COR-L47 (cell line): Measurements from ENCODE around the gene ATF1.
"Not testable (repeated sequence)": the region's sequence is repeated elsewhere in the genome, so short reads cannot be mapped to it uniquely, and the experiment has no call there.

ENCODE experiments used
- DNase-seq: peaks from one replicate; lab custom pipeline; 2025; lab: John Stamatoyannopoulos, UW

The ATF1 gene

DNA sequence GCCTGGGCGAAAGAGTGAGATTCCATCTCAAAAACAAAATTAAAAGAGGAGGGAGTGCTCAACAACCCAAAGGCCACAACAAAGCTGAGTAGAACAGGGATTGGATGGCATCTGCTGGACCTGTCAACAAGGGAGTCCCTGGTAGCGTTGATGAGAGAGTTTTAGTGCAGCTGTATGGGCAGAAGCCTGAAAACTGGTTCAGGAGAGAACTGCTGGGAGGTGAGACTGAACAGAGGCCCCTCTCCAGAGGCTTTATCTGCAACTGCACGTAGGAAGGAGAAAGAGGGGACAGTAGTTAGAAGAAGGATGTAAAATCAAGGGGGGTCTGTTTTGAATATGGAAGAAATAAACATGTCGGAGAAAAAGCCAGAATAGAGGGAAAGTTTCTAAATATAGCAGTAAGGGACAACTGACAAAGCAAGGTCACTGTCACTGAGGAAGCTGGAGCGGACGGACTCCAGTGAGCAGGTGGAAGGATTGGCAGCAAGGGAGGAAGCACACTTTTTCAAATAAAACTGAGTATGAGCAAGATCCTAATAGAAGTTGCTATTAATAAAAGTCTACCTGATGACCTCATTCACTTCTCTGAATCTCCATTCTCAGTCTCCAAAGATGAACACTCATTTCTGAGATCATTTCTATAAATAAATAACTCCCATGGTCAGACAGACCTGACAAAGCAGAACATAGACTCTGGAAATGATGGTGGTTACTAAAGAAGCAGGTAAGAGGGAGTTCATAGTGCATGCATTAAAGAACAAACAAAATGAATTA is 11.8 kb upstream of the ATF1 start:
- no peak for DNase-seq

- no peak for DNase-seq
Observed at GRCh38 chr12:50753232-50753769, 10.6 kb upstream of the ATF1 start.

DNA sequence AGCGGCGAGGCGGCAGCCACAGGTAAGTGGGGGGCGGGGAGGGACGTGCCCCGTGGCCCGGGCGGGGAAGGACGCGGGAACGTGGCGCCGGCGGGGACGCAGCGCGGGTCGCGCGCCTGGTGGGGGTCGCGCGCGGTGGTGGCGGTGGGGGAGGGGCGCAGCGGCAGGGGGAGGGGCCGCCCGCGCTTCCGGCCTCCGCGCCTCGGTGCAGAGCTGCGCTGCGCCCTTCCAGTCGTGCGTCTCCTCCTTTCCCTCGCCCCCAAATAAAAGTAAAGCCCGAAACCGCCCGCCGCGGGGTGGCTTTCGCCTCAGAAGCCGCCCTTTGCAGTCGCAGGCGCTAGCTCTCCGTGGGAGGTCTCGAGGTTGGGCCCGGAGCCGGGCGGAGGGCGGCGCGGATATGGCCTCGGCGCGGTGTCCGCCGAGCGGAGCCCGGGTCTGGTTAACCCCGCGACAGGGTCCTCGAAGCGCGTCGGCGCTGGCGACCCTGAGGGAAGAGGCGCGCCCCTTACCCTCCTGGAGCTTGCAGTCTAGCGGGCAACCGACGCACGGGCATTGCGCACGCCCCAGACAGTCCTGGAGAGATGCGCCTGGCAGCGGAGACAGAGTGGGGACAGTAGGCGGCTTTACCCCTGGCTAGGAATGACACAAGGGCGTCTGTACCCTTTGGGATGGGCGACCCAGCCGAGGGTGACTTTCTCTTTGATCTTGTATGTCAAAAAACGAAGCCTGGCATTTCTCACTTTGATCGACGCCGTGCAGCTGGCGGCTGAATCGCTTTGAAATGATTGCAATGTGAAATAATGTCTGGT is 589 bp downstream of the ATF1 start:
- peak; percentile 66 for DNase-seq

- DNase-seq, result peak; percentile 28
Observed at GRCh38 chr12:50765095-50765911, 1.4 kb downstream of the ATF1 start.

GRCh38 chr12:50768391-50768790 is 4.5 kb downstream of the ATF1 start:
- no peak for DNase-seq

GRCh38 chr12:50768813-50769212 is 4.9 kb downstream of the ATF1 start:
- DNase-seq, result not testable (repeated sequence)

- no peak for DNase-seq
Observed at GRCh38 chr12:50771409-50771808, 7.5 kb downstream of the ATF1 start.

DNA sequence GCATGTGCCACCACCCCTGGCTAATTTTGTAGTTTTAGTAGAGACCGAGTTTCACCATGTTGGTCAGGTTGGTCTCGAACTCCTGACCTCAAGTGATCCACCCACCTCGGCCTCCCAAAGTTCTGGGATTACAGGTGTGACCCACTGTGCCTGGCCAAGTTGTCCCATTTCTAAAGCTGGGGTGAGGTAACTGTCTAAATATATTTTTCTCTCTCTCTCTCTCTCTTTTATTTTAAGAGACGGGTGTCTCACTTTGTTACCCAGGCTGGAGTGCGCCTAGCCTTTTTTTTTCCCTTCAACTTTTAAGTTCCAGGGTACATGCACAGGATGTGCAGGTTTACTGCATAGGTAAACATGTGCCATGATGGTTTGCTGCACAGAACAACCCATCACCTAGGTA is 8.6 kb downstream of the ATF1 start:
- no peak for DNase-seq

DNA sequence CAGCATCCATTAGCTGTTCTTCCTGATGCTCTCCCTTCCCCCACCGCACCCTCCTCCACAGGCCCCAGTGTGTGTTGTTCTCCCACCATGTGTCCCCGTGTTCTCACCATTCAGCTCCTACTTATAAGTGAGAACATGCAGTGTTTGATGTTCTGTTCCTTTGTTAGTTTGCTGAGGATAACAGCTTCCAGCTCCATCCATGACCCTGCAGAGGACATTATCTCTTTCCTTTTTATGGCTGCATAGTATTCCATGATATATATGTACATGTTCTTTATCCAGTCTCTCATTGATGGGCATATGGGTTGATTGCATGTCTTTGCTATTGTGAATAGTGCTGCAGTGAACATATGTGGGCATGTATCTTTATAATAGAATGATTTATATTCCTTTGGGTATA is 9.0 kb downstream of the ATF1 start:
- DNase-seq, result no peak

- no peak for DNase-seq
Observed at GRCh38 chr12:50775251-50775650, 11.3 kb downstream of the ATF1 start.

- DNase-seq, result no peak
Observed at GRCh38 chr12:50776749-50777728, 13.1 kb downstream of the ATF1 start.

DNA sequence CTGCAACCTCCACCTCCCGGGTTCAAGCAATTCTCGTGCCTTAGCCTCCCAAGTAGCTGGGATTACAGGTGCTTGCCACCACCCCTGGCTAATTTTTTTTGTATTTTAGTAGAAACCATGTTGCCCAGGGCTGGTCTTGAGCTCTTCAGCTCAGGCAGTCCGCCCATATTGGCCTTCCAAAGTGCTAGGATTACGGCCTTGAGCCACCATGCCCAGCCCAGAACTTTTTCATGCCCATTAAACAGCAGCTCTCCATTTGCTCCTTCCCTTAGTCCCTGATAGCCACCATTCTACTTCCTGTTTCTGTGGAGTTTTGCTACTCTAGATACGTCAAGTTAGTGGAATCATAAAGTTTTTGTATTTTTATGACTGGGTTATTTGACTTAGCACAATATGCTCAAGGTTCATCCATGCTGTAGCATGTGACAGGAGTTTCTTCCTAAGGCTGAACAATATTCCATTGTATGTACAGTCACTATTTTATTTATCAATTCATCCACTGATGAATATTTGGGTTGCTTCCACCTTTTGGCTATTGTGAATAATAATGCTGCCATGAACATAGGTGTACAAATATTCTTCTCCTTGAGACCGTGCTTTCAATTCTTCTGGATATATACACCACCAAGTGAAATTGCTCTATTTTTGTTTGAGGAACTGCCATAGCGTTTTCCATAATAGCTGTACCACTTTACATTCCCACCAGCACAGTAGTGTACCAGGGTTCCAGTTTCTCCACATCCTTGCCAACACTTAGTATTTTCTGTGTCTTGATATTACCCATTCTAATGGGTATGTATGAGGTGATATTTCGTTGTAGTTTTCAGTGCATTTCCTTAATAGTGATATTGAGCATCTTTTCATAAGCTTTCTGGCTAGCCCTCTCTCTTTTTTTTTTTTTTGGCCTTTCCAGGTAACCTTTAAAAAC is 15.0 kb downstream of the ATF1 start:
- DNase-seq, result no peak

DNA sequence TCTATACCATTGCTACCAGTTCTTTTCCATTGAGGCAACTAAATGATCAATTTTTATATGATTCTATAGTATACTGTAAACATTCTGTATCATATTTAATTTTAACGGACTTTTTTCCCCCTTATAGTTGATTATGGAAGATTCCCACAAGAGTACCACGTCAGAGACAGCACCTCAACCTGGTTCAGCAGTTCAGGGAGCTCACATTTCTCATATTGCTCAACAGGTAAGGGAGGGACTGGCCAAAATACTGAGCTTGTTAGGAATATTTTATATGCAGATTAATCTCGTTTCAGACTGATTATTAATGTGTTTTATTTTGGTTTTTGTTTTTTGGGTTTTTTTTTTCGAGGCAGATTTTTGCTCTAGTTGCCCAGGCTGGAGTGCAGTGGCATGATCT is 16.1 kb downstream of the ATF1 start:
- no peak for DNase-seq

- DNase-seq, result no peak
Observed at GRCh38 chr12:50784501-50784900, 20.6 kb downstream of the ATF1 start.

DNA sequence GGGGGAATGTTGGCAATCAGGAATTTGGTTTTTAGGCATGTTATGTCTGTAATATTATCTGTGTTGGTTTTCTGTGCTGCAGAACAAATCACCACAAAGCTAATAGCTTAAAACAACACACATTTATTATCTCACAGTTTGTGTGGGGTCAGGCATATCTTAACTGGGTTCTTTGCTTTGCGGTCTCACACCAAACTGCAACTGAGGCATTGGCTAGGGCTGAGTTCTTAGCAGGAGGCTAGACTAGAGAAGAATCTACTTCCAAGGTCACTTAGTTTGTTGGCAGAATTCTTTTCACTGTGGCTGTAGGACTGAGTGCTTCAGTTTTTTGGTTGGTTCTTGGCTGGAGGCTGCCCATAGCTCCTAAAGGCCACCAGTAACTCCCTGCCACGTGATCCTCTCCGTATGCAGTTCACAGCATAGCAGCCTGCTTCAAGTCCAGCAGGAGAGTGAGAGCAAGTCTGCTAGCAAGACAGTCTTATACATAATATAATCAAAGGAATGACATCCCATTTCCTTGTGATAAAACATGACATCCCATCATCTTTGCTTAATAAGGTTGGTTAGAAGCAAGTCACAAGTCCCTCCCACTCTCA is 21.6 kb downstream of the ATF1 start:
- no peak for DNase-seq

DNA sequence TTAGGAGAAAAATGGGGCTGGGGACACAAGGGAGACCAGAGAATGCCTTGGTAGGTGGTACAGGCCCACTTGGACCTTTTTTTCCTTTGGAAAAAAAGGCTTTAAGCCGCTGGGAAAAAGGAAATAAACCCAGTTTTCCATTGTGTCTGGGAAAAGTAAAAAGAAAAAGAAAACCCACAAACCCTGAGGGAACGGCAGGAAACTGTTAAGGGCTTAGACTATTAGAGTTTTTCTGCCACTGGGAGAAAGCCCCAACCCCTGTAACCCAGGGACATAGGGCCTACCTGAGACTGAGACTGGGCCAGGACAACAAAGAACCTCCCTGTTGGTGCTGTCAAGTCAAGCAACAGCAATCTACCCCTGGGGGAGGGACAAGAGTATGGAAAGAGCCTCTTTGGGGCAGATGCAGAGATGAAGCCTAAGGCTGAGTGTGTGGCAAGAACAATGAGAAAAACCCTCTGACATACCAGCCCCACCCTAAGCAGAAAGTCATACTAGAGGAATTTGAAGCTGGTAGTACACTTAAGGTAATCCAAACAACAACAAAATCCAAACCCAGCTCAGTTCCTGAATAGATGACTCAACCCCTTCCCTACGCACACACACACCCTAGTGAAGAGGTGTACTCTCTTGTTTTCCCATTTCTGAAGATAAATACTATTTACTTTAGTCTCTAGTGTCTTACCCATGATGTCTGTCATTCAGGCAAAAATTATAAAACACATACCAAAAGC is 22.8 kb downstream of the ATF1 start:
- no peak for DNase-seq

- no peak for DNase-seq
Observed at GRCh38 chr12:50787618-50788017, 23.7 kb downstream of the ATF1 start.

DNA sequence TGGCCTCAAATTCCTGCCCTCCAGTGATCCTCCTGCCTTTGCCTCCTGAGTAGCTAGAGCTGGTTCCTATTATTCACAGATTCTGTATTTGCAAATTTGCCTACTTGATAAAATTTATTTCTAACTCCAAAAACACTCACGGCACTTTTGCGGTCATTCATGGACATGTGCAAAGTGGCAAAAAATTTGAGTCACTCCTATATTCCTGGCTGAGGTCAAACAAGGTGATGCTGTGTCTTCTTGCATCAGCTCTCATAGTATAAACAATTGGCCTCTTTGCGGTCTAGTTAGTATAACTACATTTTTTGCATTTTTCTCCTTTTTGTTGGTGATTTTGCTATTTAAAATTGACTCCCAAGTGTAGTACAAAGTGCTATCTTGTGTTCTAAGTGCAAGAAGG is 24.7 kb downstream of the ATF1 start:
- no peak for DNase-seq

DNA sequence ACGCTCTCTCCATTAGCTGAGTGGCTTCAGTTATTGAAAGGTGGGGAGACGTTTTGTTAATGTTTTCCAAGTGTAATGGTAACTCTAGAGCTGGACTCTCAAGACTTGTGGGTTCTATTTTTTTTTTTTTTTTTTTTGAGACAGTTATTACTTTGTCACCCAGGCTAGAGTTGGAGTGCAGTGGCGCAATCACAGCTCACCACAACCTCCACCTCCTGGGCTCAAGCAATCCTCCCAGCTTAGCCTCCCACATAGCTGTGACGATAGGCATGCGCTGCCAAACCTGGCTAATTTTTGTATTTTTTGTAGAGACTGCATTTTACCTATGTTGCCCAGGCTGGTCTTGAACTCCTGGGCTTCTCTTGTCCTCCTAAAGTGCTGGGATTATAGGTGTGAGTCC is 26.2 kb downstream of the ATF1 start:
- no peak for DNase-seq
